GM12892 (cell line): ENCODE results near the gene KRTAP5-7.
A peak's percentile ranks its signal among the peaks of the same experiment; 100 is the strongest.
"Not testable (repeated sequence)": the region's sequence is repeated elsewhere in the genome, so short reads cannot be mapped to it uniquely, and the experiment has no call there.

ENCODE experiments used
- DNase-seq: peaks from one replicate; pipeline ENCODE4 v3.0.0; 2011; ENCODE audit not compliant: insufficient read length
- FAIRE-seq: peaks from 2 replicates; lab custom pipeline; 2011; peaks lifted over from hg19 to GRCh38; lab: Jason Lieb, UNC
- POLR2A ChIP-seq: IDR thresholded peaks from 2 replicates; pipeline ENCODE4 v1.6.1; 2011; ENCODE audit warnings: low read depth, low read length, control low read depth
- POLR2AphosphoS5 ChIP-seq: IDR thresholded peaks from 2 replicates; pipeline ENCODE4 v1.6.1; 2011; ENCODE audit warnings: low read depth, low read length, control low read depth
- TAF1 ChIP-seq: IDR thresholded peaks from 2 replicates; pipeline ENCODE4 v1.6.1; 2011; ENCODE audit warnings: low read depth, mild to moderate bottlenecking, control low read depth, low read length, borderline replicate concordance

Gene KRTAP5-7

DNA sequence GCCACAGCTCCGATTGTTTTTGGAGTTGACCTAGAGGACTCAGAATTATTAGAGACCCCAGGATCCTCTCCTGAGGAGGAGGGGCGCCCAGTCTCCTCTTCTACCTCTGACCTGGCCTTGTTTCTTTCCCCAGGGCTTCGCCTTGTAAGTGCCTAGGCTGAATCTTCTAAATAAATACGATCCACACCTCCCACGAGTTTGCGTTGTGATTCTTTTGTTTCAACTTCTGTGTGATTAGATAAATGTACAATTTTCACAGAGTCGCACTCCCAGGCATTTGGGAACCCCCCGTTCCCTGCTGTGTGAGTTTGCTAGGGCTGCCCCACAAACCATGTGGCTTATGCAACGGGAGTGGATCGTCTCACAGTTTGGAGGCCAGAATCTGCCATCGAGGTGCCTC, 11.9 kb downstream of the KRTAP5-7 start:
- TF ChIP-seq POLR2AphosphoS5 (no peak), POLR2A (no peak; the same call in 1 of the 2 replicates), TAF1 (no peak)
- DNase-seq (no peak), FAIRE-seq (no peak)

- peak; percentile 67 for FAIRE-seq
- DNase-seq, result not testable (repeated sequence)
- TF ChIP-seq TAF1 (peak; percentile 20; the same call in 1 of the 2 replicates), POLR2A (peak; percentile 46; the same call in 1 of the 2 replicates)
Observed at GRCh38 chr11:71539971-71540370, 12.9 kb downstream of the KRTAP5-7 start.

DNA sequence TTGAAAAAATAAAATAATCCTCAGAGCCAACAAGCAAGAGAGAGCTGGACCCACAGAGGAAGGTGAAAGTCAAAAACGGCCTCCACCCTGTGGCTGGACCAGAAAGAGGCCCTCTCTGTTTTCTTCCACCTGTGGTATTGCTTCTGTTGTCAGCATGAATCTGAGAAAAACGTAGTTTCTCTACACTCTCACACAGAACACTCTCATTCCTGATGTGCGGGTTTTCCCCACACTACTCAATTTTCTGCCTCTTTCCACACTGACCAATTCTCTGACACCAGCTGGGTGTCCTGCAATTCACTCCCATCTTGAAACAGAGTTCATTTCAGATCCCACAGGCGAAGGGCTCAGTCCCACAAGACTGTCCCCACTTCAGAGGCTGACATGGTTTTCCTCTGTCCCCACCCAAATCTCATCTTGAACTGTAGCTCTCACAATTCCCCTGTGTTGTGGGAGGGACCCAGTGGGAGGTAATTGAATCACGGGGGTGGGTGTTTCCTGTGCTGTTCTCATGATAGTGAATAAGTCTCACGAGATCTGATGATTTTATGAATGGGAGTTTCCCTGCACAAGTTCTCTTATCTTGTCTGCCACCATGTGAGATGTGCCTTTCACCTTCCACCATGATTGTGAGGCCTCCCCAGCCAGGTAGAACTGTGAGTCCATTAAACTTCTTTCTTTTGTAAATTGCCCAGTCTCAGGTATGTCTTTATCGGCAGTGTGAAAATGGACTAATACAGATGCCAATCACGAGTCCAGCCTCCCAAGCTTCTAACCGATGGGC, 13.6 kb downstream of the KRTAP5-7 start:
- peak; percentile 92 for FAIRE-seq

GRCh38 chr11:71542382-71542781, 15.3 kb downstream of the KRTAP5-7 start:
- FAIRE-seq (no peak), DNase-seq (no peak)
- TF ChIP-seq POLR2AphosphoS5 (no peak), TAF1 (no peak), POLR2A (no peak)

More for the DNA sequence above, 13.6 kb downstream of the KRTAP5-7 start:
- not testable (repeated sequence) for DNase-seq

DNA sequence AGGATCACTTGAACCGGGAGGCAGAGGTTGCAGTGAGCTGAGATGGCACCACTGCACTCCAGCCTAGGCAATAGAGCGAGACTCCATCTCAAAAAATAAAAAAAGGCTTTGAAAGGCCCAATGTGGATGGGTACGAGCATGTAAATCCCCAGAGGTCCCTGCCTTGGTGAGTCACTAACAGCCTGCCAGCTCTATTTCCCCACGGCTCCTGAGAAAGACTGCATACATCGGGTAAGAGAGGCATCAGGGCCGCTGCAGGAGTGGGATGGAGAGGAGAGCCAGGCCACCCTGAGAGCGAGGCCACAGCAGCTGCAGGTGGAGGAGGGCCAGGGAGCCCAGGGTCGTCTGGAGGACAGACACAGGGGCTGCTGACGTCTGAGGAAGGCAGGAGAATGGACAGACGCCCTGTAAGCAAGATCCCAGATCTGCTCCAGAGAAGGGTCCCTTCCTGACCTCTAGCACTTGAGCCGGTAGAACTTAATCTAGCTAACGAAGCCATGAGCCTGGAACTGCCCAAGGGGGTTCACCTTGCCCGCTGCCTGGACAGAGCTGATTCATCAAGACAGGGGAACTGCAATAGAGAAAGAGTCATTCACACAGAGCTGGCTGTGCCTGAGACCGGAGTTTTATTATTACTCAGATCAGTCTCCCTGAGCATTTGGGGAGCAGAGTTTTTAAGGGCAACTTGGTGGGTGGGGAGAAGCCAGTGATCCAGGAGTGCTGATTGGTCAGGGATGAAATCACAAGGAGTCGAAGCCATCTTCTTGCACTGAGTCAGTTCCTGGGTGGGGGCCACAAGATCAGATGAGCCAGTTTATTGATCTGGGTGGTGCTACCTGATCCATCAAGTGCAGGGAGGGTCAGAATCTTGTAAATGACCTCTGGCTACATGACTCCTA, 16.1 kb downstream of the KRTAP5-7 start:
- no peak for TF ChIP-seq TAF1
- TF ChIP-seq POLR2A, result no peak
- TF ChIP-seq POLR2AphosphoS5, result no peak
- DNase-seq, result no peak
- FAIRE-seq, result peak; percentile 88

GRCh38 chr11:71543866-71544265, 16.8 kb downstream of the KRTAP5-7 start:
- TF ChIP-seq POLR2AphosphoS5 (no peak), POLR2A (no peak), TAF1 (no peak)
- peak; percentile 51 for FAIRE-seq

DNA sequence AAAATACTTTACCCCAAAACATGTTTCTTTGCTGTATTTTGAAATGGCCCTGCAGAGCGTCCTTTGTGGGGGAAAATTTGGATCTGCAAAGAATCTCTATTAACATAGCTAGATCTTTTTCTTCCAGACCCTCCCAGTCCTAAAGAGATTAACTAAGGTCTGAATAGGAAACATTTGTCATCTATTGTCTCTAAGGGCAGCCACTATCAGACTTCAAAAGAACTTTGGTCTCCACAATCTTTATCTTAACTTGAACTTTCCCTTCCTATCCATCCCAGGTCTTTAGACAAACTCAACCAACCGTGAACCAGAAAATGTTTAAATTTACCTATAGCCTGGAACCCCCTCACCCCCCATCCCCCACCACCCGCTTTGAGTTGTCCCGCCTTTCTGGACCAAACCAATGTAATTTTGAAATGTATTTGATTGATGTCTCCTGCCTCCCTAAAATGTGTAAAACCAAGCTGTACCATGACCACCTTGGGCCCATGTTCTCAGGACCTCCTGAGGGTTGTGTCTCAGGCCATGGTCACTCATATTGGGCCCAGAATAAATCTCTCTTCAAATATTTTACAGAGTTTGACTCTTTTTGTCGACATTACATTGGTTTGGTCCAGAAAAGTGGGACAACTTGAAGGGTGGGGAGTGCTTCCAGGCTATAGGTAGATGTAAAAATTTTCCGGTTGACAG, 17.6 kb downstream of the KRTAP5-7 start:
- TF ChIP-seq POLR2AphosphoS5 (no peak), TAF1 (no peak), POLR2A (no peak)
- DNase-seq (no peak), FAIRE-seq (no peak)

More at GRCh38 chr11:71543866-71544265, 16.8 kb downstream of the KRTAP5-7 start:
- no peak for DNase-seq

DNA sequence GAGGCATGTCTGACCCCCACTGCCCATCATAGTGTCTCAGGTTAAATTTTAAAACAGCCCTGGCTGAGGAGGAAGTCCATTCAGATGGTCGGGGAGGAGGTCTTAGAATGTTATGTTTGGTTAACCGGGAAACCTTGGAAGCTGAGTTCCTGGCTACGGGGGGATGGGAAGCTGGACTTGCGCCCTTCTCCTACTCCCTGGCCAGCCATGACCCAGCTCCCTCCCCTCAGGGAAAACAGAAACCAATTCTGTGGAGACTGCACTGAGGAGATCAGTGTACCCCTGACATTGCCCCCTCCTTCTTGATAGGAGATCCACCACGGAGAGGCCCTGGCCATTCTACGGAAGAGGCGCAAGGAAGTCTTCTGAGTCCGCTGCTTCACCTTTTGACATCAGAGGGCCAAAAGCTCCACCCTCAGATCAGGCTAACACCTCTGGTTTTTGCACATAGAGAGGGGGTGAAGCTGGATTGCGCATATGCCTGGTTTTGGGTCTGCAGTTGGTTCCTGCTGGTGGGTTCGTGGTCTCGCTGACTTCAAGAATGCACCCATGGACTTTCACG, 18.4 kb downstream of the KRTAP5-7 start:
- FAIRE-seq (no peak), DNase-seq (no peak)
- TF ChIP-seq POLR2A, result no peak
- TF ChIP-seq TAF1, result no peak
- TF ChIP-seq POLR2AphosphoS5, result no peak

DNA sequence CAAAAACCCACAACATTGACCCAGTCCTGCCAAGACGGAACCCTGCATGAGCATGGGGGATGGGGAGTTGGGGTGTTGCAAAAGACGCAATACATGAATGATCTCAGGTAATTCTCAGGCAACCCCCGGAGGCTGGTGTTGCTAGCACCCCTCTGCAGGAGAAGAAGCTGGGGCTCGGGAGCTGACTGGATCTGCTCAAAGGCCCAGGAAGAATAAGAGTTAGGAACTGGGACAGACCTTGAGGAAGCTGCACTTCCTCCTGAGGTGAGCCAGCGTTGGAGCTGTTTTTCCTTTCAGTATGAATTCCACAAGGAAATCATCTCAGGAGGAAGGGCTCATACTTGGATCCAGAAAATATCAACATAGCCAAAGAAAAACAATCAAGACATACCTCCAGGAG, 21.1 kb downstream of the KRTAP5-7 start, which contains the start of gene KRTAP5-9:
KRTAP5-9 (plus strand) TSS at position 301 of the 400 bp plus-strand sequence. CDS start 238 bp downstream, outside the sequence.
- DNase-seq (no peak), FAIRE-seq (no peak)
- TF ChIP-seq TAF1 (no peak), POLR2A (no peak), POLR2AphosphoS5 (no peak)

DNA sequence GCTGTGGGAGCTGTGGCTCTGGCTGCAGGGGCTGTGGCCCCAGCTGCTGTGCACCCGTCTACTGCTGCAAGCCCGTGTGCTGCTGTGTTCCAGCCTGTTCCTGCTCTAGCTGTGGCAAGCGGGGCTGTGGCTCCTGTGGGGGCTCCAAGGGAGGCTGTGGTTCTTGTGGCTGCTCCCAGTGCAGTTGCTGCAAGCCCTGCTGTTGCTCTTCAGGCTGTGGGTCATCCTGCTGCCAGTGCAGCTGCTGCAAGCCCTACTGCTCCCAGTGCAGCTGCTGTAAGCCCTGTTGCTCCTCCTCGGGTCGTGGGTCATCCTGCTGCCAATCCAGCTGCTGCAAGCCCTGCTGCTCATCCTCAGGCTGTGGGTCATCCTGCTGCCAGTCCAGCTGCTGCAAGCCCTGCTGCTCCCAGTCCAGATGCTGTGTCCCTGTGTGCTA, 21.7 kb downstream of the KRTAP5-7 start:
- no peak for TF ChIP-seq POLR2A
- FAIRE-seq (peak; percentile 56), DNase-seq (no peak)

DNA sequence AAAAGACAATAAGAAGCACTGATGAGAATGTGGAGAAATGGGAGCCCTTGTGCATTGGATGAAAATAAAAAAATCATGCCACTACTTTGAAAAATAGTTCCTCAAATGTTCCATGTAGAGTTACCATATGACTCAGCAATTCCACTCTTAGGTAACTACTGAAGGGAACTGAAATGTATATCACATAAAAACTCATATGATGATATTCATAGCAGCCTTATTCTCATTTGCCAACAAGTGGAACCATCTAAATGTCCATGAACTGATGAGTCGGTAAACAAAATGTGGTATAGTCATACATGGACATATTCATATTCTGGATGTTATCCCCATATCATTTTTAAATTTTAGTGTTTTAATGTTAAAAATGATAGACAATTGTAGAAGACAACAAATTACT, 24.6 kb downstream of the KRTAP5-7 start:
- TF ChIP-seq TAF1, result no peak
- no peak for TF ChIP-seq POLR2AphosphoS5
- TF ChIP-seq POLR2A, result no peak
- DNase-seq, result no peak
- FAIRE-seq, result no peak
